KG1 (cell line): ENCODE results near the gene ADI1.
A peak's percentile ranks its signal among the peaks of the same experiment; 100 is the strongest.
"Not testable (repeated sequence)": the region's sequence is repeated elsewhere in the genome, so short reads cannot be mapped to it uniquely, and the experiment has no call there.

Experiments used
- DNase-seq: peaks from one replicate; lab custom pipeline; 2025; lab: John Stamatoyannopoulos, UW

Gene ADI1

DNA sequence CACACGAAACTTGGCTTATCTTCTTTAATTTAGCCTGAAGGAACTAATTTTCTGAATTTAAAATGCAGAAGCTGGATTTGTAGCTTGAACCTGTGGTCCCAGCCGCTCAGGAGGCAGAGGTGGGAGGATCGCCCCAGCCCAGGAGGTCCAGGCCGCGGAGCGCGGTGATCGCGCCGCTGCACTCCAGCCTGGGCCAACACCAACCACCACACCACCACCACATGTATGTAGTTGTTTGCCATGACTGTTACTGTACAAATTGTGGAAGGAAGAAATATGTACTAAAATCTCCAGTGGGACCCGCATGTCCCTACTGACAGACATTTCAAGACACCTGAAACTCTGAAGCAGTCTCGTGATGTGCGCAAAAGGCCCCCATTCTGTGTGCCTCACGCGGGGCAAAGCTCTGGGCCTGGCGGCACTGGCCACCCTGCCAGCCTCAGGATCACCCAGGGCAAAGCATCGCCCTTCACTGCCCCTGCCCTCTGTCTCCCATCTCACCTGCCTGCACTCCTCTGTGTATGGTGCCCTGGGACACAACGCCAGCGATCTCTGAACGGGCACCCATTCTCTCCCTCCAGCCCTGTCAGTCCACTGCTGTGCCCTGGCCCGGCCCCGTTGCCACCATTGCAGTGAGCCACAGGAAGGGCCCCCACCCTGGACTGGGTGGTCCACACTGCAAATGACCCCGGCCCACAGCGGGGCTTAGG lies 10.1 kb upstream of the ADI1 start:
- DNase-seq, result no peak

DNA sequence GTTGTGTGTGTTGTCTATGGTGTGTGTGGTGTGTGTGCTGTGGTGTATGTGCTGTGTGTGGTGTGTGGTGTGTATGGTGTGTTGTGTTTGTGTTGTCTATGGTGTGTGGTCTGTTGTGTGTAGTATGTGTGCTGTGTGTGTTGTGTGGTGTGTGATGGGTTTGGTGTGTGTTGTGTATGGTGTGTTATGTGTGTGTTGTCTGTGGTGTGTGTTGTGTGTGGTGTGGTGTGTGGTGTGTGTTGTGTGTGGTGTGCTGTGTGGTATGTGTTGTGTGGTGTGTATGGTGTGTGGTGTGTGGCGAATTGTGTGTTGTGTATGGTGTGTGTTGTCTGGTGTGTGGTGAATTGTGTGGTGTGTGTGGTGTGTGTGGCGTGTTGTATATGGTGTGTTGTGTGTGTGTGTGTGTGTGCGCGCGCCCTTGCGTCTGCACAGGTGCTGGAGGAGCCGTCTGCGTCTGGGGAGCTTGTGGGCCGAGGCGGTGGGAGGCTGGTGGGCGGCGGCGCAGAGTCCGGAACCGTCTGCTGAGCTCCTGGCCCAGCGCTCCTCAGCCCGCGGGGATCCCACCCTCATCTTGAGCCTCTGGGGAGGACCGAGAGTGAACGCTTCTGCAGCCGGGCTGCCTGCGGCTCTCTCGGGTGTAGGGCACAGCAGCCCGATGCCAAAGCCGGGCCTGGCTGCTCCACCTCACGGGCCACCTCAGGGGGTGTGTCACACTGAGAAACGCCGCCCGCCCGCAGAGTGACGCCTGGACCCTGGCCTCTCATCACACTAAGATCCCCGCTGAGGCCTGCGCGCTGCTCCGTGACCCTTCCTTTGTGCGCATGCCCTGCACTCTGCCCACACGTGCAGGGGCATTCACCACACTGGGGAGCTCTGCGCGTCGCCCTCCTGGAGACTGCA lies 8.8 kb upstream of the ADI1 start:
- DNase-seq, result no peak

DNA sequence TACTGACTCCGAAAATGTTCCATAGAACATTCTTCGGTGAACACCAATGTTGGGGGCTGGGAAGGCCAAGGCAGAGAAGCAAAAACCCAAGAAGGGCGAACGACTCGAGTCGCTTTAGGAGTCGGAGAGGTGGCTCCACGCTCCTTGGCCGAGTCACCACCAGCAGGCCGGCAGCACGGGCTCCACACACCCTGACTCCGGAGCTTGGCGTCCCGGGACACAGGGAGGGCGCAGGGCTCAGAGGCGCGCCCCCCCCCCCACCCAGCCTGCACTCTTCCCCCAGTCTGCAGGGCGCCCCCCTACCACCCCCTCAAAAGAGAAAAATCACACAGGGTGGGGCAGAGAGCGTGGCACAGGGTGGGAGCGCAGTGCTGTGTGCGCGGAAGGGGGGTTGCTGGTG lies 7.5 kb upstream of the ADI1 start:
- no peak for DNase-seq

DNA sequence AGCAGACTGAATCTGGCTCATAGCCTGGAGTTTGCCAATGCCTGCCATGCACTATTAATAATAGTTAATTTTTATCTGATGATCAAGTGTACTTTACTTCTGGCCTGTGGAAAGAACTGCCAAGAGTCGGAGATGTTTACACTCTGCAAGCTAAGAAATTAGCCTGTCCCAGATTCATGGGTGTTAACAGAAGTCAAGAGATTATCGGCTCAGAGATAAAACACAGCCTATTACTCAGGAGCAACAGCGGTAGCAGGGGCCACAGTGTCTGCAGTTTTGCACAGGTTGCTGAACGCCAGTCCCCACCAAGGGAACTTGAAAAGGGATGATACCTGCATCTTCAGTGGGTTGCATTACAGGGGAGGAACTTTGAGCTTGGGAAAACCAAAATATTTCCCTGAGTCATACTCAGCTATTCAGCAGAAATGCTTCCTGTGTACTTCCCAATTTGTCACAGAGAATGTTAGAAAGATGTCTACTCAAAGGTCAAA lies 4.3 kb upstream of the ADI1 start:
- no peak for DNase-seq

DNA sequence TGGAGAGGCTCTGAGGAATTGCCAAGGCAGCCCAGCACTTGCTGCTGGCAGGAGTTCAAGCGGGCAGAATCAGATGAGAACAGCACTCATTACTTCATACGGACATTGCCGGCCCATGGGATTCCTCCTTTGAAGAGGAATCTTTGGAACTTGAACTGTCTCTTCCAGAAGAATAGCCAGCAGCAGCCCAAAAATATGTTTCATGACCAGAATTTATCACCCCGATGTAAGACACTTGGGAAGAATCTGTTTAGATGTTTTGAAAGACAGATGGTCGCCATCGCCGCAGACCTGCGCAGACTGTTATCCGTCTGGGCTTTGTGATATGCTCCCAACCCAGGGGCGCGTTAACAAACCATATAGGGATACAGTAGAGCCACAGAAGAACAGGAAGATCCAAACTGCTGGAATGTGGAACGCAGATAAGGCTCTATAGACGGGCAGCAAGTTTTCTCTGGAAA lies 3.7 kb upstream of the ADI1 start:
- no peak for DNase-seq

DNA sequence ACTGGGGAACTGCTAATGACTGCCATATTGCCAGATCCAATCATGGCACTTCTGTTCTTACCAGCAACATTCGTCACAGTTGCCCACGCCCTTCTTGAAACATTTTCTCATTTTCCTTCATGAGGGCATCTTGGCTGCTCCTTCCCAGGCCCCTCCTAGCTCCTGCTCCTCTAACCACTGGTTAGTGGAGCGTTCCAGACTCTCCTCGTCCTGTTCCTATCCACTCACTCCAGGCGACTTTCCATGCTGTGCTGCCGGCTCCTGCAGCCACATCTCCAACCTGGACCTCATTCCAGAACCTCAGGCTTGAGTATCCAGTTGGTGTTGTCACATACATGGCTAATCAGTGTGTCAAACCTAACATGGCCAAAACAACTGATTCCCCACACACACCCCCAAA lies 1.3 kb upstream of the ADI1 start:
- no peak for DNase-seq

DNA sequence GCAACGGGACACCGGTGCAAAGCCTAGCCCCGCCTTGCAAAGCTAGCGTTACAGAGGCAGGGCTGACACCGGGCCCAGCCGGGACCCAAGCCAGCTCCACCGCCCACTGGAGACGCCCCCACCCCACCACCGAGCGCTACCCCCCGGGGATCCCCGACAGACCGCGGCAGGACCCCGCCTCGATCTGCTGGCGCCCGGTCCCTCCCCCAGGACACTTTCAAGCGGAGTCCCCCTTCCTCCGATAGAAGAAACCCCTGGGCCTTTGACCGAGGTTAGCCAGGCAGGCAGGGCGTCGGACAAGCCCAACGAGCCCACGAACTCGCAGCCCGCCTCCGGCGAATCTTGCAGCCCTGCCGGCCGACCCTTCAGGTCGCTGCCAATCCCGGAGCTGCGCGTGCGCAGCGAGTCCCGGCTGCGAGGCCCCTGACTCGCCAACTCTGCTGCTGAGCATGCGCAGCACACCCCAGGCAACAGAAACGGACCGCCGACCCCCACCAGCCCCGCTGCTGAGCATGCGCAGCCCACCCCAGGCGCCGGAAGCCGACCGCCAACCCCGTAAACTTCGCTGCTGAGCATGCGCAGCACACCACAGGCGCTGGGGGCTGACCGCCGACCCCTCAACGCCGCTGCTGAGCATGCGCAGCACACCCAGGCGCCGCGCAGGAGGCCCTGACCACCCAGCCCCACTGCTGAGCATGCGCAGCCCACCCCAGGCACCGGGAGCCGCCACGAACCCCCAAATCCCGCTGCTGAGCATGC lies 656 bp downstream of the ADI1 start:
- peak; percentile 100 for DNase-seq

DNA sequence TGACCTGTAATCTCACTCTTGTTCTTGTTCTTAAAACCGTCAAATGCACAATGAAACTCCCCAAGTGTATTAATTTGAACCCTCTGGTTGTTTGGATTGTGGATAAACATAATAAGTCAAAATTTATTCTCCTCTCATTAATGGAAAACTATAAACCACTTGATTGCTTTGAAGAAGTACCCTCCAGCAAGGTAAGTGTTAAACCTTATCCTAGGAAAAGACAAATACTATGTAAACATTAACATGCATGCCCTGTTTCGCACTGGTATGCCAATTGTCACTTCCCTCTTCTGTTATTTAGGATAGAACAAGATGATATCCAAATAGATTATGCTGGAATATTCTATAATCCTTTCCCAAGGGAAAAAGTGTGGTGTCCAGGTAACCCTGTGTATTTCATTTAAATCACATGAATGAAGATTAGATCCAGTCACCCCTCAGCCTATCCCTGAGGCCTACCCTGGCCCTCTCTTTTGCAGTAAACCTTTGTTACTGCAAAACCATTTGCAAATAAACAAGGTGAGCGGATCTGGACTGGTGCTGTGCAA lies 1.3 kb downstream of the ADI1 start:
- no peak for DNase-seq

DNA sequence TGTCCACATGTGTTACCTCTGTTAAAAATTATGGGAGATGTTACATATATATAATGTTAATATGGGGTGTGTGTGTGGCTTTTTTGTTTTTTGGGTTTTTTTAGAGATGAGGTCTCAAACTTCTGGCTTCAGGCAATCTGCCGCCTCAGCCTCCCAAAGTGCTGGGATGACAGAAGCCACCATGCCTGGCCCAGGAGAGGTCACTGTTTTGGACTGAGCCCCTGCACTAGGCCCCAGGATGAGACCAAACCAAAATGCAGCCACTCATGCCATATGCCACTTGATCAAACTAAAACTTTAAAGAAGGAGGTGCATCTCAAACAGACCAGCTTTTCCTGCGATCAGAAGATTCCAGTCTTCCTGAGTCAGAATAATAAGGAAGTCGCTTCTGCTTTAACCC lies 2.5 kb downstream of the ADI1 start:
- no peak for DNase-seq

DNA sequence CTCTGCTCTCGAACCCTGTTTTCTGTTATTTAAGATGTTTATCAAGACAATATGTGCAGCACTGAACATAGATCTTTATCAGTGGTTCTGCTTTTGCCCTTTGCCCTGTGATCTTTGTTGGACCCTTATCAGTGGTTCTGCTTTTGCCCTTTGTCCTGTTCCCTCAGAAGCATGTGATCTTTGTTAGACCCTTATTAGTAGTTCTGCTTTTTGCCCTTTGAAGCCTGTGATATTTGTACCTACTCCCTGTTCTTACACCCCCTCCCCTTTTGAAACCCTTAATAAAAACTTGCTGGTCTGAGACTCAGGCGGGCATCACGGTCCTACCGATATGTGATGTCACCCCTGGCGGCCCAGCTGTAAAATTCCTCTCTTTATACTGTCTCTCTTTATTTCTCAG lies 3.9 kb downstream of the ADI1 start:
- DNase-seq, result not testable (repeated sequence)

DNA sequence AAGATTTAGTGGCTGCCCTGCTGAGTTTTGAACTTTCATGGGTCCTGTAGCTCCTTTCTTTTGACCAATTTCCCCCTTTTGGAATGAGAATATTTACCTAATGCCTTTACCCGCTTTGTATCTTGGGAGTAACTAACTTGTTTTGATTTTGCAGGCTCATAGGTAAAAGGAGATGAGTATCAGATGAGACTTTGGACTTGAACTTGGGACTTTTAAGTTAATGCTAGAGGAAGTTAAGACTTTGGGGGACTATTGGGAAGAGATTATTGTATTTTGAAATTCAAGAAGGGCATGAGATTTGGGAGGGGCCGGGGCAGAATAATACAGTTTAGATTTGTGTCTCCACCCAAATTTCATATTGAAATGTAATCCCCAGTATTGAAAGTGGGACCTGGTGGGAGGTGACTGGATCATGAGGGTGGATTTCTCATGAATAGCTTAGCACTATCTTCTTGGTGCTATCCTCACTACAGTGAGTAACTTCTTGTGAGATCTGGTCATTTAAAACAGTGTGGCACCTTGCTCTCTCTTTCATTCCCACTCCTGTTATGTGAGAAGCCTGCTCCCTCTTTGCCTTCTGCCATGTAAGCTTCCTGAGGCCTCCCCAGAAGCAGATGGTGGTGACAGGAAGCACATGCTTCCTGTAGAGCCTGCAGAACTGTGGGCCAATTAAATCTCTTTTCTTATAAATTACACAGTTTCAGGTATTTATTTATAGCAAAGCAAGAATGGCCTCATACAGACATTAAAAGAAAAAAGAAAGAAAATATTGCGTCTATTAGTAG lies 6.1 kb downstream of the ADI1 start:
- no peak for DNase-seq

DNA sequence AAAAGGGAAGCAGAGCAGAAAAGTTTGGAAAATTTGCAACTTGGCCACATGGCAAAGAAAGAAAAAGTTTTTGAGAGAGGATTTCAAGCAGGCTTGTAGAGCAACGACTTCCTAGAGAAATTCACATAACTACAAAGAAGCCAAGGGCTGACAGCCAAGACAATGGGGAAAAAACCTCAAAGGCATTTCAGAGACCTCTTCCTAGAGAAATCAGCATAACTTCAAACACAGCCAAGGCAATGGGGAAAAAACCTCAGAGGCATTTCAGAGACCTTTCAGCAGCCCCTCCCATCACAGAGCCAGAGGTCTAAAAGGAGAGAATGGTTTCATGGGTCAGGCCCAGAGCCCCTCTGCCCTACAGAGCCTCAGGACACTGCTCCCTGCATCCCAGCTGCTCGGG lies 7.2 kb downstream of the ADI1 start:
- no peak for DNase-seq

DNA sequence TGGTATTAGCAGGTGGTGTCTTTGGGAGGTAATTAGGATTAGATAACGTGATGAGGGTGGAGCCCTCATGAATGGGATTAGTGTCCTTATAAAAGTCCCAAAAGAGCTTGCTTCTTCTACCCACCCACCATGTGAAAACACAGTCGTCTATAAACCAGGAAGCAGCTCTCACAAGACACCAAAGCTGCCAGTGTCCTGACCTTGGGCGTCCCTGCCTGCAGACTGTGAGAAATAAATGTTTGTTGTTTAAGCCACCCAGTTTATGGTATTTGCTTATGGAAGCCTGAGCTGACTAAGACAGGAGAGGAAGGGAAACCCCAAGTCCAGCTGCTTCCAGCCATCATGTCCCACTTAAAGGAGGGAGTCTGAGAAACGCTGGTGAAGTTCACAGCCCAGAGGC lies 13.6 kb downstream of the ADI1 start:
- no peak for DNase-seq

DNA sequence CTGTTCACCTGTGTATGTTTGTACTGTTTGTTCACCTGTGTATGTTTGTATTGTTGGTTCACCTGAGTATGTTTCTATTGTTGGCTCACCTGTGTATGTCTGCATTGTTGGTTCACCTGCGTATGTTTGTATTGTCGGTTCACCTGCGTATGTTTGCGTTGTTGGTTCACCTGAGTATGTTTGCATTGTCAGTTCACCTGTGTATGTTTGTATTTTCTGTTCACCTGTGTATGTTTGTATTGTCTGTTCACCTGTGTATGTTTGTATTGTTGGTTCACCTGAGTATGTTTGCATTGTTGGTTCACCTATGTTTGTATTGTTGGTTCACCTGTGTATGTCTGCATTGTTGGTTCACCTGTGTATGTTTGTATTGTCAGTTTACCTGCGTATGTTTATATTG lies 14.6 kb downstream of the ADI1 start:
- DNase-seq, result no peak

DNA sequence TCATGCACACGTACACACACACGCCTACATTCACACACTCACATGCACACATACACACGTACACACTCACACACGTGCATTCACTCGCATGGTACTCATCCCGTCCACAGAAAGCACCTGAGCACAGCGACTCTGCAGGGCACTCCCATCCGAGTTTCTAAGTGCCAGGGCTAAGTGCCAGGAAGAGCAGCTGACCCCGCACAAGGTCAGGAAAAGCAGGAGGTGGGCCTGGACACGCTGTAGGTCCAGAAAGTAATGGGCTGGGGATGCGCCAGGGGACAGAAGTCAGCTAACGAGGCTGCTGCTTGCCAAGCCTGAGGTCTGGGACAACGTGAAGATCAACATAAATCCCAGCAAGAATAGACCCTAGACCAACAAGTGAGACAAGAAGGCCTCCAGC lies 15.8 kb downstream of the ADI1 start:
- DNase-seq, result no peak

DNA sequence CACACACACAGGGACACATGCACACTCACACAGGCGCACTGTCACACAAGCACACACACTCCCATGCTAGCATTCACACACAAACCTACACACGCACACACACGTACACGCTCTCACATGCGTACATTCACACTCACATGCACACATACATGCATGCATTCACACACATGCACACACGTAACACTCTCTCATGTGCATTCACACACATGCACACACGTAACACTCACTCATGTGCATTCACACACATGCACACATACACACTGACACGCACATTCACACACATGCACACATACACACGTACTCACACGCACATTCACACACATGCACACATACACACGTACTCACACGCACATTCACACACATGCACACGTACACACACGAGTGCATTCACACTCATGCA lies 16.3 kb downstream of the ADI1 start:
- no peak for DNase-seq

DNA sequence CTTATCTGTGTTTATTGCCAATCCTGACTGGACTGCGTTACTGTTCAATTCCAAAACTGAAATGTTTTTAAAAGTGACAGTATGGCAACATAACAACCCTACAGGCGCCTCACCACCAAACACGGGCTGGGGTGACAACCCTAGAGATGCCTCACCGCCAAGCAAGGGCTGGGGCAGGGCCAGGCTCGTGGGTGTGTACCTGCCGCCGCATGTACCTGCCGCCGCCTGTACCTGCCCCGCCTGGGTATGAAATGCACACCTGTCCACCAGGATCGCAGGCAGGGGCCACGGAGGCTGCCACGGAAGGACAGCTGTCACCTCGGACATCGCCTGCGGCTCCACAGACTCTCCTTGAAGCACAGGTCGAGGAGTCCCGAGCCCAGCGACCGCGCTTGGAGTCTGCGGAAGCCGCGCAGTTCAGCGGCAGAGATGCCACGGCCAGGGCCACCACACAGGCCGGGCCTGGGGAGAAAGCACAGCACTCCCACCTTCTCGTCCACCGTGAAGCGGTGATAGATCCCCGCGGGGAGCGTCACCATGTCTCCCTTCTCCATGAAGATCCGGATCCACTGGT lies 18.9 kb downstream of the ADI1 start:
- no peak for DNase-seq

DNA sequence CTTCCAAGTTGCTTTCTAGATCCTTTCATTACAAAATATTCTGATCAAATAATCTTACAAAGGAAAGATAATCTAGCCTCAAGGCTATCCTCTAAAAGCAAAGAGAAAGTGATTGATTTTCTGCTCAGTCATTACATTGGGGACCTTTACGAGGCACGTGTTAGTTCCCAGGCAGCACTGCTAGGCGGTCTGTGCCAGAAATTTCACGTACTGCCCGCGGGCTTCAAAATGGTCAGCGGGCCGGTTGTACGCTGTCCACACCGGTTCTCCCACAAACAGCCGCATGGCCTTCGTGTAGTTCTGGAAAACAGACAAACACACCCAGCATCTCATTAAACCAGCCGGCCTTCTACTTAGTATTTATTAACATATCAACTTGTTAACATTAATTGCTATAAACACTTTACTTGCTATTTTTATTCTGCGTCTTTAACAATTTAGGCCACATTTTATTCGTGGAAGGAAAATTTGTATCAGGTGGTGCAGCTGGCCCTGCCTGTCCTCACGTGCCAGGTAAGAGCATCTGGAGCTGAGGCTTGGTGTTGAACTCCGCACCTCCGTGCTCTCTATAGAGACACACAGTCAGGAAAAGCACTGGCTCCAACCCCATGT lies 20.4 kb downstream of the ADI1 start:
- DNase-seq, result no peak

DNA sequence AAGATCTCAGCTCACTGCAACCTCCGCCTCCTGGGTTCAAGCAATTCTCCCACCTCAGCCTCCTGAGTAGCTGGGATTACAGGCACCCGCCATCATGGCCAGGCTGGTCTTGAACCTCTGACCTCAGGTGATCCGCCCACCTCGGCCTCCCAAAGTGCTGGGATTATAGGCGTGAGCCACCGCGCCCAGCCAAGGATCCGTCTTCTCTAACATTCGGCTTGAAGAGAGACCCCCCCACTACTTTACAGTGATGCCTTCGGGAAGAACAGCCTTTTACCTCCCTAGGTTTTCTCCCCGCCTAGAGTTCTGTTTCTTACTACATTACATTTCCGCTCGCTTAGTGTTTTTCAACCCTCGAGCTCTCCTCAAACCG lies 22.6 kb downstream of the ADI1 start:
- DNase-seq, result not testable (repeated sequence)

DNA sequence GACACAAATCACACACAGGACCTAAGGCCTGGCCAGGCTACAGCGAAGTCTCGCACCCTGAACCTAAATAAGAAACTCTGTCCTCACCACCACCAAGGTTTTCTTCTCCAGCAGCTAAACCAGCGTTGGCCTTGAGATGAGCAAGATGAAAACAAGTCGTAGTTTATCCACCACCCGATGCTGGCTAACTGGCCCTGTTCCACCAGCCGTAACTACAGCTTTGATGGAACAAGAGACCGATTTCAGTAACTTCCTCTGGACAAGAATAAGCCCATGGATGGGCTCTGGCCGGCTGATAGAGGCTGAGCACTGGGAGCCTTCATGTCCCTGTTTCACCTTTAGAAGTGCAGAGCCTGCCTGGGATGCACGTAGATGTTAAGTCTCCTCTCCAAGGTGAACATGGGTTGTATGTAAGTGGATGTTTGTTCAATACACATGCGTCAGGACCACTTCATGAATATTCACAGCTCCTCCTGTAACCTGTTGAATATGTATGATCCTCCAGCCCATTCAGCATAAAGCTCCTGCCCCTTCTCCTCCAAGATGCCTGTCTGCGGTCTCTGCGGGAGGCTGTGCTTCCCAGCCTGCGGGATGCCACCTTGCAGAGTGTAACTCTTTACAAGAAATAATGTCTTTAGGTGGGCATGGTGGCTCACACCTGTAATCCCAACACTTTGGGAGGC lies 24.2 kb downstream of the ADI1 start:
- DNase-seq, result no peak
